HG02798 (cell line): Measurements from ENCODE around the gene ZNF526.

Source experiments
- ATAC-seq: cut with Tn5 transposase; IDR thresholded peaks from one replicate; pipeline ENCODE4 v1.9.1; 2021; ENCODE audit warnings: mild to moderate bottlenecking; ENCODE audit not compliant: unreplicated experiment, poor library complexity

Gene ZNF526

GRCh38 chr19:42219812-42220750 is at the start of gene ZNF526:
Gene ZNF526, plus strand, starts transcription at chr19:42220312. Its CDS starts 4,092 bp downstream, at chr19:42224404.
- peak; percentile 80 for ATAC-seq

GRCh38 chr19:42170715-42171114 is 49.4 kb upstream of the ZNF526 start:
- ATAC-seq: no peak

GRCh38 chr19:42172261-42172660 is 47.9 kb upstream of the ZNF526 start:
- no peak for ATAC-seq

GRCh38 chr19:42173695-42174094 is 46.4 kb upstream of the ZNF526 start:
- no peak for ATAC-seq

- no peak for ATAC-seq
These were observed 45.9 kb upstream of the ZNF526 start for GRCh38 chr19:42174188-42174587.

GRCh38 chr19:42174958-42175734 is 45.0 kb upstream of the ZNF526 start:
- ATAC-seq: no peak

GRCh38 chr19:42175952-42176648 is 44.0 kb upstream of the ZNF526 start:
- no peak for ATAC-seq

- no peak for ATAC-seq
These were observed 43.5 kb upstream of the ZNF526 start for GRCh38 chr19:42176649-42176989.

GRCh38 chr19:42176990-42177685 is 43.0 kb upstream of the ZNF526 start:
- ATAC-seq: no peak

- no peak for ATAC-seq
These were observed 42.5 kb upstream of the ZNF526 start for GRCh38 chr19:42177686-42178019.

GRCh38 chr19:42178791-42179674 is 41.1 kb upstream of the ZNF526 start:
- ATAC-seq: no peak

- peak; percentile 38 for ATAC-seq
These were observed 35.7 kb upstream of the ZNF526 start for GRCh38 chr19:42184401-42184861.

GRCh38 chr19:42185277-42185676 is 34.8 kb upstream of the ZNF526 start:
- ATAC-seq: no peak

GRCh38 chr19:42188665-42189064 is 31.4 kb upstream of the ZNF526 start:
- no peak for ATAC-seq

- no peak for ATAC-seq
These were observed 31.0 kb upstream of the ZNF526 start for GRCh38 chr19:42189133-42189532.

GRCh38 chr19:42191330-42191729 is 28.8 kb upstream of the ZNF526 start:
- ATAC-seq: no peak

GRCh38 chr19:42191855-42192254 is 28.3 kb upstream of the ZNF526 start:
- no peak for ATAC-seq

- no peak for ATAC-seq
These were observed 26.8 kb upstream of the ZNF526 start for GRCh38 chr19:42193294-42193693.

- no peak for ATAC-seq
These were observed 26.4 kb upstream of the ZNF526 start for GRCh38 chr19:42193706-42194105.
